Myocyte (in vitro differentiated cells): Measurements from ENCODE around the gene USP17L21. TPM values are rescaled to one million over a fixed set of nuclear protein-coding genes. Genes with fewer than 3 reads are reported as not detected.
"Not testable (repeated sequence)": the region's sequence is repeated elsewhere in the genome, so short reads cannot be mapped to it uniquely, and the experiment has no call there.

Experiments
- DNase-seq: peaks from one replicate; pipeline ENCODE4 v3.0.0-alpha.2; 2012; ENCODE audit warnings: low read depth
- polyA plus RNA-seq: library from polyadenylated mRNA; unstranded; fragments of >200 nt; gene quantifications from one replicate; pipeline ENCODE4 v1.2.1, GENCODE V29; 2012; ENCODE audit warnings: missing spikeins
- total RNA-seq: library from RNA; depleted of rRNA; stranded (reverse); fragments of >200 nt; gene quantifications from 2 replicates; pipeline ENCODE4 v1.2.3, GENCODE V29; 2014

USP17L21 gene, protein sequence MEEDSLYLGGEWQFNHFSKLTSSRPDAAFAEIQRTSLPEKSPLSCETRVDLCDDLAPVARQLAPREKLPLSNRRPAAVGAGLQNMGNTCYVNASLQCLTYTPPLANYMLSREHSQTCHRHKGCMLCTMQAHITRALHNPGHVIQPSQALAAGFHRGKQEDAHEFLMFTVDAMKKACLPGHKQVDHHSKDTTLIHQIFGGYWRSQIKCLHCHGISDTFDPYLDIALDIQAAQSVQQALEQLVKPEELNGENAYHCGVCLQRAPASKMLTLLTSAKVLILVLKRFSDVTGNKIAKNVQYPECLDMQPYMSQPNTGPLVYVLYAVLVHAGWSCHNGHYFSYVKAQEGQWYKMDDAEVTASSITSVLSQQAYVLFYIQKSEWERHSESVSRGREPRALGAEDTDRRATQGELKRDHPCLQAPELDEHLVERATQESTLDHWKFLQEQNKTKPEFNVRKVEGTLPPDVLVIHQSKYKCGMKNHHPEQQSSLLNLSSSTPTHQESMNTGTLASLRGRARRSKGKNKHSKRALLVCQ
- not detected in 2 replicates for total RNA-seq
- polyA plus RNA-seq, result not detected

GRCh38 chr4:9262572-9262971 lies at the start of gene USP17L21:
Gene USP17L21 (plus strand): TSS chr4:9262872. CDS start chr4:9262872, 0 bp downstream.
- not testable (repeated sequence) for DNase-seq

- not testable (repeated sequence) for DNase-seq
Observed at GRCh38 chr4:9214701-9215100, 48.0 kb upstream of the USP17L21 start.

DNA sequence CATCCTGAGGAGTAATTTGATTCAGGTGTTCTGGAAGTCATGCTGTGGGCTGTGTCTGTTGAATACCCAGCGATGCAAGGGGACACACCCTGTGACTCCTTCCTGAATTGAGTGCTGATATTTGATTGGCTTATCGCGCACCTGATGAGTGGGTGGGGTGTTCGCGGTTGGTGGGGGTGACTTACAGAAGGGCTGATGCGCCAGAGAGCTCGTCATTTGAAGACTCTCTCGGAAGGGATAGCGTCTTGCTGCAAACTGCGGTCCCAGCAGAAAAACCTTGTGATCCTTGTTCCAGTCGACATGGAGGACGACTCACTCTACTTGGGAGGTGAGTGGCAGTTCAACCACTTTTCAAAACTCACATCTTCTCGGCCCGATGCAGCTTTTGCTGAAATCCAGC lies 47.6 kb upstream of the USP17L21 start, which contains the start of gene USP17L11:
Gene USP17L11, plus strand, starts transcription at position 301 of the 400 bp plus-strand sequence. Its CDS starts 0 bp downstream, at position 301.
- not testable (repeated sequence) for DNase-seq

GRCh38 chr4:9219852-9220251 lies 42.8 kb upstream of the USP17L21 start, which contains the start of gene USP17L12:
Gene USP17L12 (plus strand): TSS chr4:9220152. CDS start chr4:9220152, 0 bp downstream.
- not testable (repeated sequence) for DNase-seq

GRCh38 chr4:9224596-9224995 lies 38.1 kb upstream of the USP17L21 start, which contains the start of gene USP17L13:
Gene USP17L13 (plus strand): TSS chr4:9224896. CDS start chr4:9224896, 0 bp downstream.
- DNase-seq, result not testable (repeated sequence)

DNA sequence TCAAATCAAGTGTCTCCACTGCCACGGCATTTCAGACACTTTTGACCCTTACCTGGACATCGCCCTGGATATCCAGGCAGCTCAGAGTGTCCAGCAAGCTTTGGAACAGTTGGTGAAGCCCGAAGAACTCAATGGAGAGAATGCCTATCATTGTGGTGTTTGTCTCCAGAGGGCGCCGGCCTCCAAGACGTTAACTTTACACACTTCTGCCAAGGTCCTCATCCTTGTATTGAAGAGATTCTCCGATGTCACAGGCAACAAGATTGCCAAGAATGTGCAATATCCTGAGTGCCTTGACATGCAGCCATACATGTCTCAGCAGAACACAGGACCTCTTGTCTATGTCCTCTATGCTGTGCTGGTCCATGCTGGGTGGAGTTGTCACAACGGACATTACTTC lies 32.4 kb upstream of the USP17L21 start:
- DNase-seq, result not testable (repeated sequence)

DNA sequence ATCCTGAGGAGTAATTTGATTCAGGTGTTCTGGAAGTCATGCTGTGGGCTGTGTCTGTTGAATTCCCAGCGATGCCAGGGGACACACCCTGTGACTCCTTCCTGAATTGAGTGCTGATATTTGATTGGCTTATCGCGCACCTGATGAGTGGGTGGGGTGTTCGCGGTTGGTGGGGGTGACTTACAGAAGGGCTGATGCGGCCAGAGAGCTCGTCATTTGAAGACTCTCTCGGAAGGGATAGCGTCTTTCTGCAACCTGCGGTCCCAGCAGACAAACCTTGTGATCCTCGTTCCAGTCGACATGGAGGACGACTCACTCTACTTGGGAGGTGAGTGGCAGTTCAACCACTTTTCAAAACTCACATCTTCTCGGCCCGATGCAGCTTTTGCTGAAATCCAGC lies 28.6 kb upstream of the USP17L21 start, which contains the start of gene USP17L15:
Gene USP17L15, plus strand, starts transcription at position 301 of the 400 bp plus-strand sequence. Its CDS starts 0 bp downstream, at position 301.
- DNase-seq, result not testable (repeated sequence)

- DNase-seq, result not testable (repeated sequence)
Observed at GRCh38 chr4:9238461-9238860, 24.2 kb upstream of the USP17L21 start.

DNA sequence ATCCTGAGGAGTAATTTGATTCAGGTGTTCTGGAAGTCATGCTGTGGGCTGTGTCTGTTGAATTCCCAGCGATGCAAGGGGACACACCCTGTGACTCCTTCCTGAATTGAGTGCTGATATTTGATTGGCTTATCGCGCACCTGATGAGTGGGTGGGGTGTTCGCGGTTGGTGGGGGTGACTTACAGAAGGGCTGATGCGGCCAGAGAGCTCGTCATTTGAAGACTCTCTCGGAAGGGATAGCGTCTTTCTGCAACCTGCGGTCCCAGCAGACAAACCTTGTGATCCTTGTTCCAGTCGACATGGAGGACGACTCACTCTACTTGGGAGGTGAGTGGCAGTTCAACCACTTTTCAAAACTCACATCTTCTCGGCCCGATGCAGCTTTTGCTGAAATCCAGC lies 19.1 kb upstream of the USP17L21 start, which contains the start of gene USP17L17:
Gene USP17L17, plus strand, starts transcription at position 301 of the 400 bp plus-strand sequence. Its CDS starts 0 bp downstream, at position 301.
- not testable (repeated sequence) for DNase-seq

- DNase-seq, result not testable (repeated sequence)
Observed at GRCh38 chr4:9247953-9248680, 14.6 kb upstream of the USP17L21 start, which contains the start of gene USP17L18. Gene USP17L18 (plus strand): TSS chr4:9248630. CDS start chr4:9248630, 0 bp downstream.

GRCh38 chr4:9253078-9253477 lies 9.6 kb upstream of the USP17L21 start, which contains the start of gene USP17L19:
Gene USP17L19 (plus strand): TSS chr4:9253378. CDS start chr4:9253378, 0 bp downstream.
- not testable (repeated sequence) for DNase-seq

GRCh38 chr4:9257824-9258223 lies 4.8 kb upstream of the USP17L21 start, which contains the start of gene USP17L20:
Gene USP17L20 (plus strand): TSS chr4:9258124. CDS start chr4:9258124, 0 bp downstream.
- DNase-seq, result not testable (repeated sequence)

DNA sequence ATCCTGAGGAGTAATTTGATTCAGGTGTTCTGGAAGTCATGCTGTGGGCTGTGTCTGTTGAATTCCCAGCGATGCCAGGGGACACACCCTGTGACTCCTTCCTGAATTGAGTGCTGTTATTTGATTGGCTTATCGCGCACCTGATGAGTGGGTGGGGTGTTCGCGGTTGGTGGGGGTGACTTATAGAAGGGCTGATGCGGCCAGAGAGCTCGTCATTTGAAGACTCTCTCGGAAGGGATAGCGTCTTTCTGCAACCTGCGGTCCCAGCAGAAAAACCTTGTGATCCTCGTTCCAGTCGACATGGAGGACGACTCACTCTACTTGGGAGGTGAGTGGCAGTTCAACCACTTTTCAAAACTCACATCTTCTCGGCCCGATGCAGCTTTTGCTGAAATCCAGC lies 4.6 kb downstream of the USP17L21 start, which contains the start of gene USP17L22:
Gene USP17L22, plus strand, starts transcription at position 301 of the 400 bp plus-strand sequence. Its CDS starts 0 bp downstream, at position 301.
- not testable (repeated sequence) for DNase-seq

- not testable (repeated sequence) for DNase-seq
Observed at GRCh38 chr4:9271719-9272118, 9.0 kb downstream of the USP17L21 start.

Other genes starting within 250 kb of the USP17L21 start
- gene FAM90A26, start 92.5 kb upstream of the USP17L21 start, total RNA-seq, result not detected in 2 replicates
- gene USP17L10, start 52.2 kb upstream of the USP17L21 start, total RNA-seq, result not detected in 2 replicates
- not detected in 2 replicates for gene USP17L11, start 47.5 kb upstream of the USP17L21 start, total RNA-seq
- gene USP17L12, start 42.7 kb upstream of the USP17L21 start, total RNA-seq, result not detected in 2 replicates
- not detected in 2 replicates for gene USP17L13, start 38.0 kb upstream of the USP17L21 start, total RNA-seq
- gene USP17L15, start 28.5 kb upstream of the USP17L21 start, total RNA-seq, result not detected in 2 replicates
- not detected in 2 replicates for gene USP17L17, start 19.0 kb upstream of the USP17L21 start, total RNA-seq
- gene USP17L18, start 14.2 kb upstream of the USP17L21 start, total RNA-seq, result not detected in 2 replicates
- gene USP17L19, start 9.5 kb upstream of the USP17L21 start, total RNA-seq, result not detected in 2 replicates
- gene USP17L20, start 4.7 kb upstream of the USP17L21 start, total RNA-seq, result not detected in 2 replicates
- gene USP17L22, start 4.7 kb downstream of the USP17L21 start, total RNA-seq, result not detected in 2 replicates
- not detected in 2 replicates for gene USP17L24, start 62.3 kb downstream of the USP17L21 start, total RNA-seq
- gene USP17L25, start 67.0 kb downstream of the USP17L21 start, total RNA-seq, result not detected in 2 replicates
- not detected in 2 replicates for gene USP17L26, start 71.8 kb downstream of the USP17L21 start, total RNA-seq
- not detected in 2 replicates for gene USP17L5, start 76.5 kb downstream of the USP17L21 start, total RNA-seq
- gene USP17L27, start 81.3 kb downstream of the USP17L21 start, total RNA-seq, result not detected in 2 replicates
- gene USP17L28, start 86.0 kb downstream of the USP17L21 start, total RNA-seq, result not detected in 2 replicates
- gene USP17L29, start 90.8 kb downstream of the USP17L21 start, total RNA-seq, result not detected in 2 replicates
- gene USP17L30, start 100.3 kb downstream of the USP17L21 start, total RNA-seq, result not detected in 2 replicates
- gene DEFB131A, start 181.5 kb downstream of the USP17L21 start, total RNA-seq, result not detected in 2 replicates